Fibroblast of lung (primary cell): ENCODE measurements around the gene JMJD7.

Experiments
- EZH2 ChIP-seq: IDR thresholded peaks from 2 replicates; pipeline ENCODE4 v1.5.1; 2012; ENCODE audit warnings: low read length, control low read depth, mild to moderate bottlenecking; ENCODE audit errors: missing control alignments
- TF ChIP-seq, protein P1 (sequence below), 2 donors: IDR thresholded peaks in 1 of 2; conservative IDR thresholded peaks in 1 of 2; 1 replicate in 1 of 2; 2 replicates in 1 of 2; pipeline ENCODE4 v1.5.1; 2011 to 2012; ENCODE audit warnings: low read length in 2 of 2, control low read depth in 1 of 2, inconsistent platforms in 1 of 2, low read depth in 1 of 2, mild to moderate bottlenecking in 1 of 2

DNA sequence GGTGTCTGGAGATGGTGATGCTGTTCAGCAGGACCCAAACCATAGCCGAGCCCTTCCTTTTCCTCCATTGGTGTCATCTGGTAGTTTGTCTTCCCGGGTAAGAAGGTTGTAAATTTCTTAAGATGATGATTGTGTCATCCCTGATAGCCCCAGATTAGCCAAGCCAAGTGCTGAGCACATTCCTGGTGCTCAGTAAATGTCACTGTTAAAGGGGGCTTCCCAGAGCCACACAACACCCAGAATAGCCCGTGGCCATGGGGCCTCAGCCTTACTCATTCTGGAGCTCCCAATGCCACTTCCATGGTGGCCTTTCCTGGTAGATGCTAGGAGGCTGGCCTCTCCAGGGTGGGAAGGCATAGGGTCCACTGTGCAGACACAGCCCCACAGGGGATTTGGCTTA lies 6.2 kb downstream of the JMJD7 start:
- TF ChIP-seq, protein P1, sequence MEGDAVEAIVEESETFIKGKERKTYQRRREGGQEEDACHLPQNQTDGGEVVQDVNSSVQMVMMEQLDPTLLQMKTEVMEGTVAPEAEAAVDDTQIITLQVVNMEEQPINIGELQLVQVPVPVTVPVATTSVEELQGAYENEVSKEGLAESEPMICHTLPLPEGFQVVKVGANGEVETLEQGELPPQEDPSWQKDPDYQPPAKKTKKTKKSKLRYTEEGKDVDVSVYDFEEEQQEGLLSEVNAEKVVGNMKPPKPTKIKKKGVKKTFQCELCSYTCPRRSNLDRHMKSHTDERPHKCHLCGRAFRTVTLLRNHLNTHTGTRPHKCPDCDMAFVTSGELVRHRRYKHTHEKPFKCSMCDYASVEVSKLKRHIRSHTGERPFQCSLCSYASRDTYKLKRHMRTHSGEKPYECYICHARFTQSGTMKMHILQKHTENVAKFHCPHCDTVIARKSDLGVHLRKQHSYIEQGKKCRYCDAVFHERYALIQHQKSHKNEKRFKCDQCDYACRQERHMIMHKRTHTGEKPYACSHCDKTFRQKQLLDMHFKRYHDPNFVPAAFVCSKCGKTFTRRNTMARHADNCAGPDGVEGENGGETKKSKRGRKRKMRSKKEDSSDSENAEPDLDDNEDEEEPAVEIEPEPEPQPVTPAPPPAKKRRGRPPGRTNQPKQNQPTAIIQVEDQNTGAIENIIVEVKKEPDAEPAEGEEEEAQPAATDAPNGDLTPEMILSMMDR (conservative IDR thresholded peaks at IDR 0.05 in 1 of 2, IDR thresholded peaks at IDR 0.05 in 1 of 2; ENCODE audit: low read depth in 1 of 2, low read length in 2 of 2): no peak
- no peak for TF ChIP-seq EZH2
